GM21528 (cell line): ENCODE data around the gene NDFIP1.
A peak's percentile ranks its signal among the peaks of the same experiment; 100 is the strongest.

Source experiments
- ATAC-seq: cut with Tn5 transposase; IDR thresholded peaks from one replicate; pipeline ENCODE4 v1.9.1; 2021; ENCODE audit warnings: mild to moderate bottlenecking, moderate library complexity; ENCODE audit not compliant: unreplicated experiment, low FRiP score

The NDFIP1 gene

GRCh38 chr5:142117579-142118151 lies 9.1 kb downstream of the NDFIP1 start:
- no peak for ATAC-seq

- no peak for ATAC-seq
Measured at GRCh38 chr5:142118155-142118686, 9.6 kb downstream of the NDFIP1 start.

GRCh38 chr5:142119051-142119625 lies 10.6 kb downstream of the NDFIP1 start:
- ATAC-seq, result no peak

- ATAC-seq, result no peak
Measured at GRCh38 chr5:142120247-142120935, 11.8 kb downstream of the NDFIP1 start.

- no peak for ATAC-seq
Measured at GRCh38 chr5:142122121-142122520, 13.5 kb downstream of the NDFIP1 start.

- ATAC-seq, result no peak
Measured at GRCh38 chr5:142125378-142125777, 16.8 kb downstream of the NDFIP1 start.

- no peak for ATAC-seq
Measured at GRCh38 chr5:142125963-142126362, 17.4 kb downstream of the NDFIP1 start.

- ATAC-seq, result no peak
Measured at GRCh38 chr5:142128675-142129208, 20.2 kb downstream of the NDFIP1 start.

- ATAC-seq, result no peak
Measured at GRCh38 chr5:142129446-142130066, 21.0 kb downstream of the NDFIP1 start.

GRCh38 chr5:142131394-142131793 lies 22.8 kb downstream of the NDFIP1 start:
- ATAC-seq, result no peak

GRCh38 chr5:142132916-142133315 lies 24.3 kb downstream of the NDFIP1 start:
- ATAC-seq, result no peak

- ATAC-seq, result no peak
Measured at GRCh38 chr5:142133330-142134206, 25.0 kb downstream of the NDFIP1 start.

GRCh38 chr5:142134331-142135010 lies 25.9 kb downstream of the NDFIP1 start:
- no peak for ATAC-seq

GRCh38 chr5:142141463-142141862 lies 32.9 kb downstream of the NDFIP1 start:
- ATAC-seq, result no peak

GRCh38 chr5:142143878-142144277 lies 35.3 kb downstream of the NDFIP1 start:
- ATAC-seq, result no peak

- peak; percentile 71 for ATAC-seq
Measured at GRCh38 chr5:142145106-142145900, 36.7 kb downstream of the NDFIP1 start.

GRCh38 chr5:142149363-142149762 lies 40.8 kb downstream of the NDFIP1 start:
- no peak for ATAC-seq

GRCh38 chr5:142150431-142150830 lies 41.9 kb downstream of the NDFIP1 start:
- ATAC-seq, result no peak
